ENCODE results near the gene PCSK4.

Gene PCSK4

GRCh38 chr19:1450735-1451731 is 39.1 kb downstream of the PCSK4 start:
- DNase-seq (ENCODE audit: extremely low spot score) = no peak
- ChIA-PET POLR2A (no interaction called here), CTCF (interaction anchor here (0.8 kb wide), 1 partner anchor 207 kb away, joined by 4 read pairs; no protein-coding TSS in a partner anchor)
- TF ChIP-seq FOXM1 (IDR thresholded peaks at IDR 0.05; ENCODE audit: borderline replicate concordance) (no peak), ELF4 (IDR thresholded peaks at IDR 0.05) (no peak), FOXK2 (IDR thresholded peaks at IDR 0.05) (no peak), SP1 (IDR thresholded peaks at IDR 0.05) (no peak), HDGF (IDR thresholded peaks at IDR 0.05; ENCODE audit: borderline replicate concordance) (no peak), ZNF384 (IDR thresholded peaks at IDR 0.05) (no peak), L3MBTL2 (conservative IDR thresholded peaks at IDR 0.05) (no peak), BHLHE40 (IDR thresholded peaks at IDR 0.05; ENCODE audit: borderline replicate concordance) (no peak), TARDBP (IDR thresholded peaks at IDR 0.05) (no peak)

- DNase-seq (ENCODE audit: extremely low spot score) = peak; percentile 78
- ChIA-PET POLR2A (no interaction called here), CTCF (interaction anchor here (0.5 kb wide), 1 partner anchor 97 kb away, joined by 4 read pairs; no protein-coding TSS in a partner anchor)
- no peak for TF ChIP-seq TARDBP (IDR thresholded peaks at IDR 0.05)
- no peak for TF ChIP-seq CTBP1 (IDR thresholded peaks at IDR 0.05; ENCODE audit: borderline replicate concordance)
- no peak for TF ChIP-seq HDGF (IDR thresholded peaks at IDR 0.05; ENCODE audit: borderline replicate concordance)
- TF ChIP-seq LEF1 (IDR thresholded peaks at IDR 0.05; ENCODE audit: borderline replicate concordance) = no peak
Measured at GRCh38 chr19:1449467-1450442, 40.4 kb downstream of the PCSK4 start, which contains the start of gene APC2. Gene APC2 (plus strand): TSS chr19:1450121. CDS start chr19:1453002, 2,881 bp downstream.

- POLR2A ChIA-PET = interaction anchor here (0.7 to 1.3 kb wide), 2 partner anchors 33 to 179 kb away, joined by 3 to 6 read pairs; partner anchors contain the start of gene CIRBP
- TF ChIP-seq FOXK2 (IDR thresholded peaks at IDR 0.05) (no peak), ELF4 (IDR thresholded peaks at IDR 0.05) (no peak), LEF1 (IDR thresholded peaks at IDR 0.05; ENCODE audit: borderline replicate concordance) (no peak), SUZ12 (IDR thresholded peaks at IDR 0.05) (no peak), SP1 (IDR thresholded peaks at IDR 0.05) (no peak), NFRKB (IDR thresholded peaks at IDR 0.05) (no peak), ZNF384 (IDR thresholded peaks at IDR 0.05) (no peak), TARDBP (IDR thresholded peaks at IDR 0.05) (no peak), L3MBTL2 (conservative IDR thresholded peaks at IDR 0.05) (no peak)
- CTCF ChIA-PET = no interaction called here
- DNase-seq (ENCODE audit: extremely low spot score) = no peak
Measured at GRCh38 chr19:1447944-1448343, 42.2 kb downstream of the PCSK4 start.

- no peak for TF ChIP-seq HDGF (IDR thresholded peaks at IDR 0.05; ENCODE audit: borderline replicate concordance)
- TF ChIP-seq FOXM1 (IDR thresholded peaks at IDR 0.05; ENCODE audit: borderline replicate concordance) = no peak
- no peak for TF ChIP-seq L3MBTL2 (conservative IDR thresholded peaks at IDR 0.05)
- no peak for TF ChIP-seq SP1 (IDR thresholded peaks at IDR 0.05)
- TF ChIP-seq FOXA1 (IDR thresholded peaks at IDR 0.05) = no peak
- no peak for TF ChIP-seq TARDBP (IDR thresholded peaks at IDR 0.05)
- TF ChIP-seq BHLHE40 (IDR thresholded peaks at IDR 0.05; ENCODE audit: borderline replicate concordance) = no peak
- TF ChIP-seq ARNT (IDR thresholded peaks at IDR 0.05) = no peak
- no peak for TF ChIP-seq ELF4 (IDR thresholded peaks at IDR 0.05)
- no peak for TF ChIP-seq FOXK2 (IDR thresholded peaks at IDR 0.05)
- no peak for TF ChIP-seq SUZ12 (IDR thresholded peaks at IDR 0.05)
- no peak for TF ChIP-seq LEF1 (IDR thresholded peaks at IDR 0.05; ENCODE audit: borderline replicate concordance)
- no peak for TF ChIP-seq NFRKB (IDR thresholded peaks at IDR 0.05)
- TF ChIP-seq CTBP1 (IDR thresholded peaks at IDR 0.05; ENCODE audit: borderline replicate concordance) = no peak
- no peak for TF ChIP-seq ZNF384 (IDR thresholded peaks at IDR 0.05)
- TF ChIP-seq PKNOX1 (IDR thresholded peaks at IDR 0.05) = no peak
- POLR2A ChIA-PET = interaction anchor here (0.7 to 1.3 kb wide), 2 partner anchors 34 to 179 kb away, joined by 3 to 6 read pairs; partner anchors contain the start of gene CIRBP
- no peak for DNase-seq (ENCODE audit: extremely low spot score)
- CTCF ChIA-PET = no interaction called here
Measured at GRCh38 chr19:1447504-1447903, 42.6 kb downstream of the PCSK4 start.

- CTCF ChIA-PET = no interaction called here
- TF ChIP-seq ARNT (IDR thresholded peaks at IDR 0.05) = no peak
- TF ChIP-seq BHLHE40 (IDR thresholded peaks at IDR 0.05; ENCODE audit: borderline replicate concordance) = no peak
- no peak for TF ChIP-seq CTBP1 (IDR thresholded peaks at IDR 0.05; ENCODE audit: borderline replicate concordance)
- no peak for TF ChIP-seq NFRKB (IDR thresholded peaks at IDR 0.05)
- no peak for TF ChIP-seq HDGF (IDR thresholded peaks at IDR 0.05; ENCODE audit: borderline replicate concordance)
- no peak for TF ChIP-seq ELF4 (IDR thresholded peaks at IDR 0.05)
- no peak for TF ChIP-seq ZNF384 (IDR thresholded peaks at IDR 0.05)
- POLR2A ChIA-PET = interaction anchor here (1.3 kb wide), 1 partner anchor 178 kb away, joined by 6 read pairs; the partner anchor contains the start of gene CIRBP
- no peak for DNase-seq (ENCODE audit: extremely low spot score)
Measured at GRCh38 chr19:1446713-1447481, 43.3 kb downstream of the PCSK4 start.
